RWPE2 (cell line): ENCODE measurements around the gene DOCK8.

Experiments used
- ATAC-seq: fragments of 200-7000 bp; cut with Tn5 transposase; 3 replicates; pipeline ENCODE4 v1.9.1; 2021; ENCODE audit warnings: low read depth
- DNase-seq: peaks from one replicate; pipeline ENCODE4 v3.0.0-alpha.2; 2020; ENCODE audit warnings: low spot score
- H3K27ac ChIP-seq: fragments of 450-650 bp; 2 replicates; pipeline ENCODE4 v1.5.1; 2017; ENCODE audit warnings: mild to moderate bottlenecking; ENCODE audit not compliant: poor library complexity, severe bottlenecking
- H3K27me3 ChIP-seq: fragments of 250-450 bp; sonication (Bioruptor Pico); 2 replicates; pipeline ENCODE4 v1.5.1; 2021; ENCODE audit warnings: mild to moderate bottlenecking, moderate library complexity; ENCODE audit not compliant: insufficient read depth, poor library complexity, severe bottlenecking
- H3K36me3 ChIP-seq: fragments of 250-450 bp; sonication (Bioruptor Pico); 2 replicates; pipeline ENCODE4 v1.5.1; 2020; ENCODE audit warnings: low read depth, mild to moderate bottlenecking, moderate library complexity
- H3K4me1 ChIP-seq: fragments of 250-450 bp; sonication (Bioruptor Pico); 2 replicates; pipeline ENCODE4 v1.5.1; 2021; ENCODE audit warnings: mild to moderate bottlenecking, moderate library complexity; ENCODE audit not compliant: insufficient read depth, poor library complexity, severe bottlenecking
- H3K4me3 ChIP-seq: fragments of 250-450 bp; sonication (Bioruptor Pico); 2 replicates; pipeline ENCODE4 v1.5.1; 2021; ENCODE audit warnings: mild to moderate bottlenecking, moderate library complexity; ENCODE audit not compliant: severe bottlenecking
- H3K9me3 ChIP-seq: fragments of 250-450 bp; sonication (Bioruptor Pico); 2 replicates; pipeline ENCODE4 v1.5.1; 2021; ENCODE audit warnings: mild to moderate bottlenecking, moderate library complexity; ENCODE audit not compliant: severe bottlenecking
- TF ChIP-seq, protein P1 (sequence below): fragments of 450-650 bp; IDR thresholded peaks from one replicate; pipeline ENCODE4 v1.5.1; 2017; ENCODE audit warnings: mild to moderate bottlenecking, moderate library complexity; ENCODE audit not compliant: poor library complexity, severe bottlenecking

The DOCK8 gene

DNA sequence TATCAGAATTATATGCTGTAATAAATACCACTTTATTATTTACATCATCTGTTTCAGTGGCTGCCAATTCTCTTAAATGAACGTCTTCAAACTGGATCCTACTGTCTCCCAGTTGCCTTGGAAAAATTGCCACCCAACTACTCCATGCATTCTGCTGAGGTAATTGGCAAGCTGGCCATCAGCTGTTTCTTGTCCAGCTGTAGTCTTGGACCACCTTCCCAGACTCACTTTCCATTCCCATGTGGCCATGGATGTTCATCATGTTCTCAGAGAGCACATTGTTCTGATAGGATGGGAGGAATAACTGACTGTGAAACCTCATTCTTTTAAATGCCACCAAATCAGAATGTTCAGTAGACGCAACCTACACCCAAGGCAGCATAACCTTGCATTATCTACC lies 157.5 kb downstream of the DOCK8 start:
- H3K9me3 ChIP-seq = no peaks in the 10 kb centered on the region
- H3K4me1 ChIP-seq = no peaks in the 10 kb centered on the region
- TF ChIP-seq, protein P1, sequence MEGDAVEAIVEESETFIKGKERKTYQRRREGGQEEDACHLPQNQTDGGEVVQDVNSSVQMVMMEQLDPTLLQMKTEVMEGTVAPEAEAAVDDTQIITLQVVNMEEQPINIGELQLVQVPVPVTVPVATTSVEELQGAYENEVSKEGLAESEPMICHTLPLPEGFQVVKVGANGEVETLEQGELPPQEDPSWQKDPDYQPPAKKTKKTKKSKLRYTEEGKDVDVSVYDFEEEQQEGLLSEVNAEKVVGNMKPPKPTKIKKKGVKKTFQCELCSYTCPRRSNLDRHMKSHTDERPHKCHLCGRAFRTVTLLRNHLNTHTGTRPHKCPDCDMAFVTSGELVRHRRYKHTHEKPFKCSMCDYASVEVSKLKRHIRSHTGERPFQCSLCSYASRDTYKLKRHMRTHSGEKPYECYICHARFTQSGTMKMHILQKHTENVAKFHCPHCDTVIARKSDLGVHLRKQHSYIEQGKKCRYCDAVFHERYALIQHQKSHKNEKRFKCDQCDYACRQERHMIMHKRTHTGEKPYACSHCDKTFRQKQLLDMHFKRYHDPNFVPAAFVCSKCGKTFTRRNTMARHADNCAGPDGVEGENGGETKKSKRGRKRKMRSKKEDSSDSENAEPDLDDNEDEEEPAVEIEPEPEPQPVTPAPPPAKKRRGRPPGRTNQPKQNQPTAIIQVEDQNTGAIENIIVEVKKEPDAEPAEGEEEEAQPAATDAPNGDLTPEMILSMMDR = no peak
- DNase-seq = no peak
- ATAC-seq = no peak
- H3K27me3 ChIP-seq = no peaks in the 10 kb centered on the region
- no peak overlapping the region for H3K4me3 ChIP-seq
- H3K36me3 ChIP-seq = no peaks in the 10 kb centered on the region
- H3K27ac ChIP-seq = no peak overlapping the region

DNA sequence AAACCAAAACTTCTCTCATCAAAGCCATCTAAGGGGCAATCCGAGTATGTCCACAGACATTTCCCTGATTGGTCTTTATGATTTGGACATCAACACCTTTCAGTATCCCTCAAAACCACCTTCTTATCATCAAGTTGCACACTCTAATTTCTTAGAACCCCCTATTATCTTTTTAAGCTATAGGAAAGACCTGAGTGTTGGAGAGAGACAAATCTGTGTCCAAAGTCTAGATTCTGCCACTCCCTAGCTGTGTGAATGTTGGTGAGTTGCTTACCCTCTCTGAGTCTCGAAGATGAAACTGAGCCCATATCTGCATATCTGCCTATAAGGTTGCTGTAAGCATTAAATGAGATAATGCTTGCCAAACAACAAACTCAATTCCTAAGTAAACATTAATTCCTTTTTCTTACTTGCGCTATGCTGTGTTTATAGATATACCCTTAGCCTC lies 159.1 kb downstream of the DOCK8 start:
- ATAC-seq = no peak
- H3K4me1 ChIP-seq = no peaks in the 10 kb centered on the region
- H3K27ac ChIP-seq = no peak overlapping the region
- no peaks in the 10 kb centered on the region for H3K36me3 ChIP-seq
- H3K27me3 ChIP-seq = no peaks in the 10 kb centered on the region
- no peak overlapping the region for H3K4me3 ChIP-seq
- TF ChIP-seq, protein P1 = no peak
- H3K9me3 ChIP-seq = no peaks in the 10 kb centered on the region
- DNase-seq = no peak

DNA sequence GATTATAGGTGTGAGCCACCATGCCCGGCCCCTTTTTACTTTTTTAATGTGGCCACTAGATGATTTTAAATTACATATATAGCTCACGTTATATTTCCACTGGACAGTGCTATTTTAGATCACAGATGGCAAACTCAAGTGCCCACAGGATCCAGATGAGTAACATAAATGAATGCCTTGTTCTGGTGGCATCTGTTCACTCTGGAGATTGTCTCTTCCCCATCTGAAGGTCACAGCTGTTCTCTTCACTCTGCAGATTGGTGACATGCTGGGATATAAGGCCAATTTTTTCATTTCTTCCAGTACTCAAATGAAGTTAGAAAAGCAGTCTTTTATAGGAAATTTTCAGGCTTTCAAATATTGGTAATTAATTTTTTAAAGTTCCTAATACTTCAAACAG lies 160.1 kb downstream of the DOCK8 start:
- TF ChIP-seq, protein P1 = no peak
- Histone ChIP-seq H3K4me3 (no peak overlapping the region), H3K27me3 (no peaks in the 10 kb centered on the region), H3K9me3 (no peaks in the 10 kb centered on the region), H3K4me1 (no peaks in the 10 kb centered on the region), H3K27ac (no peak overlapping the region), H3K36me3 (no peaks in the 10 kb centered on the region)
- ATAC-seq = no peak
- DNase-seq = no peak

DNA sequence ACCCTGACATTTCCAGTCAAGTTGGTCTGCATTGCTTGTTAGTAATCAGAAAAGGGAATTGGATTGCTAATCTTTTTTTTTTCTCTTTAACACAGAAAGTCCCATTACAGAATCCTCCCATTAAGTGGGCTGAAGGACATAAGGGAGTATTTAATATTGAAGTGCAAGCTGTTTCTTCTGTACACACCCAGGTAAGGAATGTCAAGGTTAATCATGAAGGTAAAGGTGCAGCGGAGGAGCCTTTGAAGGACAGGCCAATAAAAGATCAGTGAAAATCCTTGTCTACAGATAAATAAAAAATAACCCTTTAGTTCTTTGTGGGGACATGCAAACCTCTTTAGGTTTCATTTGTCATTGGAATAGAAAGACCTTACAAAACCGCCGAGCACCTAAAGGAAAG lies 161.4 kb downstream of the DOCK8 start:
- H3K9me3 ChIP-seq = no peaks in the 10 kb centered on the region
- no peaks in the 10 kb centered on the region for H3K36me3 ChIP-seq
- no peaks in the 10 kb centered on the region for H3K27me3 ChIP-seq
- TF ChIP-seq, protein P1 = no peak
- no peaks in the 10 kb centered on the region for H3K4me1 ChIP-seq
- H3K27ac ChIP-seq = no peak overlapping the region
- H3K4me3 ChIP-seq = no peak overlapping the region
- ATAC-seq = no peak
- no peak for DNase-seq

DNA sequence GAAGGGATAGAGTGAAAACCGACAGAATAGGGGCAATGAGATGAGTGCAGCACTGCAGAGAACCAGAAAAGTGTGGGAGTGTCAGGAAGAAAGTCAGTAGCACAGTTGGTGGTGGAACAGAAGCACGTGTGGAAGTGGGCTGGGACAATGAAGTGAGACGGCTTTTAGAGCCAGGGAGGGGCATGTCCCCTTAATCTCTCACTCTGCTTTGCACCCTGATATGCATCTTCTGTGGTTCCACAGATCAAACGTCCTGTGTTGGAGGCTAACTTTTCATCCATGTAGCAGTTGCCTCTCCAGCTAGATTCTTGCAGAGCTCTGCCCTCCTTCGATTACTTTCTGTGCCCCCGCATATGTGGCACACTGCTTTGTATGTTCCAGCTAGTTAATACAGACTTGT lies 163.6 kb downstream of the DOCK8 start:
- no peak overlapping the region for H3K4me3 ChIP-seq
- TF ChIP-seq, protein P1 = no peak
- ATAC-seq (no peak), DNase-seq (no peak)
- H3K4me1 ChIP-seq = no peaks in the 10 kb centered on the region
- H3K9me3 ChIP-seq = no peaks in the 10 kb centered on the region
- no peak overlapping the region for H3K27ac ChIP-seq
- H3K27me3 ChIP-seq = no peaks in the 10 kb centered on the region
- no peaks in the 10 kb centered on the region for H3K36me3 ChIP-seq
